Ishikawa (cell line): ENCODE data around the gene CFAP46.

ENCODE experiments used
- CEBPB ChIP-seq: IDR thresholded peaks from 2 replicates; pipeline ENCODE4 v1.6.1; 2012
- CREB1 ChIP-seq: IDR thresholded peaks from 2 replicates; pipeline ENCODE4 v1.6.1; 2012; ENCODE audit warnings: low read depth
- EGR1 ChIP-seq: IDR thresholded peaks from 2 replicates; pipeline ENCODE4 v1.6.1; 2012
- EP300 ChIP-seq: IDR thresholded peaks from 2 replicates; pipeline ENCODE4 v1.6.1; 2012; ENCODE audit warnings: borderline replicate concordance
- FOXM1 ChIP-seq: IDR thresholded peaks from 2 replicates; pipeline ENCODE4 v1.6.1; 2012; ENCODE audit warnings: low read depth, borderline replicate concordance
- MAX ChIP-seq: IDR thresholded peaks from 2 replicates; pipeline ENCODE4 v1.6.1; 2012
- NFIC ChIP-seq: IDR thresholded peaks from 2 replicates; pipeline ENCODE4 v1.6.1; 2012
- RAD21 ChIP-seq: IDR thresholded peaks from 2 replicates; pipeline ENCODE4 v1.6.1; 2012; ENCODE audit warnings: low read depth
- REST ChIP-seq: IDR thresholded peaks from 2 replicates; pipeline ENCODE4 v1.6.1; 2012; ENCODE audit warnings: low read depth, mild to moderate bottlenecking
- TAF1 ChIP-seq: IDR thresholded peaks from 2 replicates; pipeline ENCODE4 v1.6.1; 2012; ENCODE audit warnings: low read depth, mild to moderate bottlenecking
- TCF12 ChIP-seq: IDR thresholded peaks from 2 replicates; pipeline ENCODE4 v1.6.1; 2012; ENCODE audit warnings: low read depth
- TEAD4 ChIP-seq: IDR thresholded peaks from 2 replicates; pipeline ENCODE4 v1.6.1; 2012
- USF1 ChIP-seq: IDR thresholded peaks from 2 replicates; pipeline ENCODE4 v1.6.1; 2012
- YY1 ChIP-seq: IDR thresholded peaks from 2 replicates; pipeline ENCODE4 v1.6.1; 2012; ENCODE audit warnings: low read depth
- ZBTB7A ChIP-seq: IDR thresholded peaks from 2 replicates; pipeline ENCODE4 v1.6.1; 2012; ENCODE audit warnings: low read depth

CFAP46 gene

GRCh38 chr10:132909491-132910071, 32.8 kb downstream of the CFAP46 start:
- TF ChIP-seq TAF1 (no peak), TCF12 (no peak), REST (no peak), EGR1 (no peak), ZBTB7A (no peak), NFIC (no peak), CEBPB (no peak), FOXM1 (no peak), YY1 (no peak), USF1 (no peak), RAD21 (no peak), MAX (no peak), TEAD4 (no peak), CREB1 (no peak), EP300 (no peak)

GRCh38 chr10:132908621-132909295, 33.6 kb downstream of the CFAP46 start:
- no peak for TF ChIP-seq REST
- no peak for TF ChIP-seq RAD21
- no peak for TF ChIP-seq EP300
- no peak for TF ChIP-seq CREB1
- TF ChIP-seq NFIC: no peak
- no peak for TF ChIP-seq ZBTB7A
- TF ChIP-seq YY1: no peak
- TF ChIP-seq TEAD4: no peak
- TF ChIP-seq MAX: no peak
- no peak for TF ChIP-seq FOXM1

GRCh38 chr10:132907821-132908620, 34.3 kb downstream of the CFAP46 start:
- TF ChIP-seq EGR1 (no peak), TCF12 (no peak), FOXM1 (no peak), MAX (no peak), USF1 (no peak), YY1 (no peak), CEBPB (no peak), EP300 (no peak), CREB1 (no peak), REST (no peak), RAD21 (no peak), TEAD4 (no peak), ZBTB7A (no peak), NFIC (no peak), TAF1 (no peak)
